ENCODE data around the gene SCAMP1. TPM values are rescaled to one million over a fixed set of nuclear protein-coding genes. Genes with fewer than 3 reads are reported as not detected.

Gene SCAMP1
- total RNA-seq, 120 experiments from 2014 or later = 54.8 to 153 (median 108) TPM

Other genes starting within 250 kb of the SCAMP1 start
- gene AP3B1, start 65.9 kb upstream of the SCAMP1 start, total RNA-seq = 10 to 100 TPM; 17.0 to 42.8 (median 27.9) TPM

Data from dorsolateral prefrontal cortex (tissue), 118 donors.